ENCODE data around the gene SOHLH1.

DNA sequence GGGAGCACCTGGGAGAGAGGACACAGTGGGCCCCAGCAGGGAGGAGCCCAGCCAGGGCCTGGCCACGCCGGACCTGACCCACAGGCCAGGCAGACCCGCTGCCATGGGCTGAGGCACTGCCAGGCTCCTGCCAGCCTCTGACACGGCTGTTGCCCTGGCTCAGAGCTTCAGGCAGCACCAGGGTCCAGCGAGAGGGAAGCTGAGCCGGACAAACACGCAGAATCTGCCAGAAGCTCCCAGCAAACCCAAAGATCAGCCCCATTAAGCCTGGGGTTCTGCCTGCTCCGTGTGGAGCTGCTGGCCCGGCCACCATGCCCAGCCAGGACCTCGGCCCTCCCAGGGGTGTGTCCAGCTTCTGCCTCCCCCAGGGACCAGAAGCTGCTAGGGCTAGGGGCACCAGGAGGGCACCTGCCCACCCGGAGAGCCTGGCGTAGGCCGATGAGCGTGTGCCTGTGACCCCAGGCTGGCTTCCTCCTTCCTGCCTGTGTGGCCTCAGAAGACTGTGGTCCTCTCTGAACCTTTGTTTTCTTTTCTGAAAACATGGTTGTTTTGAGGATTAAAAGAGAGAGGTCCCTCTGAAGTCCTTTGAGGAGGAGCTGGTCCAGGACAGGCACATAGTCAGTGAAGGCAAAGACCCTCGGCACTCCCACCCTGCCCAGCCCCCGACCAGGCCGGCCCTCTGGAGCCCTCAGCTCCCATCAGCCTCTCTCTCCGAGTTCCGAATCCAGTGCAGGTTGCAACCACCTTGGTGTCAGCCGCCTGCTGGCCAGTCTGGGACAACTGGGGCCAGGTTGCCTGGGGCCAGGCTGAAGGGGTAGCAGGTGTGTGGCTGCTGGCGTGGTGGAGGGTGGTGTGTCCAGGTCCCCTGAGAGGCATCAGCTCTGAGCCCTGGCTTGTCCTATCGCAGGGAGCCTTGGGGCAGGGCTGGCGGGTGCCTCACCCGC is 42.3 kb upstream of the SOHLH1 start:
- TF ChIP-seq, protein P1, sequence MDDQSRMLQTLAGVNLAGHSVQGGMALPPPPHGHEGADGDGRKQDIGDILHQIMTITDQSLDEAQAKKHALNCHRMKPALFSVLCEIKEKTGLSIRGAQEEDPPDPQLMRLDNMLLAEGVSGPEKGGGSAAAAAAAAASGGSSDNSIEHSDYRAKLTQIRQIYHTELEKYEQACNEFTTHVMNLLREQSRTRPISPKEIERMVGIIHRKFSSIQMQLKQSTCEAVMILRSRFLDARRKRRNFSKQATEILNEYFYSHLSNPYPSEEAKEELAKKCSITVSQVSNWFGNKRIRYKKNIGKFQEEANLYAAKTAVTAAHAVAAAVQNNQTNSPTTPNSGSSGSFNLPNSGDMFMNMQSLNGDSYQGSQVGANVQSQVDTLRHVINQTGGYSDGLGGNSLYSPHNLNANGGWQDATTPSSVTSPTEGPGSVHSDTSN (CRISPR knock-in tag; IDR thresholded peaks at IDR 0.05; ENCODE audit: borderline replicate concordance), result no peak
- TF ChIP-seq JUNB (CRISPR knock-in tag; IDR thresholded peaks at IDR 0.05; ENCODE audit: borderline replicate concordance), result no peak
- TF ChIP-seq, protein P2, sequence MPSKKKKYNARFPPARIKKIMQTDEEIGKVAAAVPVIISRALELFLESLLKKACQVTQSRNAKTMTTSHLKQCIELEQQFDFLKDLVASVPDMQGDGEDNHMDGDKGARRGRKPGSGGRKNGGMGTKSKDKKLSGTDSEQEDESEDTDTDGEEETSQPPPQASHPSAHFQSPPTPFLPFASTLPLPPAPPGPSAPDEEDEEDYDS (CRISPR knock-in tag; IDR thresholded peaks at IDR 0.05), result no peak
- TF ChIP-seq KDM5A (IDR thresholded peaks at IDR 0.05; ENCODE audit: borderline replicate concordance, low read length), result no peak
- no peak for TF ChIP-seq FIP1L1 (IDR thresholded peaks at IDR 0.05; ENCODE audit: borderline replicate concordance, insufficient read depth, low read depth, low read length)
- TF ChIP-seq TAF15 (IDR thresholded peaks at IDR 0.05; ENCODE audit: low read depth, low read length, poor library complexity, severe bottlenecking), result no peak
- no peak for TF ChIP-seq ZNF782 (CRISPR knock-in tag; IDR thresholded peaks at IDR 0.05; ENCODE audit: borderline replicate concordance)
- no peak for TF ChIP-seq ZBTB40 (IDR thresholded peaks at IDR 0.05)
- TF ChIP-seq ZBTB40 (CRISPR knock-in tag; IDR thresholded peaks at IDR 0.05), result no peak

Data from HepG2 (cell line).